Left forelimb (tissue), 1 donor: ENCODE data around the gene SEPTIN11.

Experiments
- DNase-seq: peaks from one replicate; pipeline ENCODE4 v3.0.0-alpha.2; 2018; ENCODE audit warnings: low spot score

Gene SEPTIN11

GRCh38 chr4:76949276-76950051 lies at the start of gene SEPTIN11:
SEPTIN11 (plus strand) TSS chr4:76949752; CDS start chr4:76949904, 152 bp downstream.
- DNase-seq = peak; percentile 97

- DNase-seq = no peak
Measured at GRCh38 chr4:76902233-76902890, 47.2 kb upstream of the SEPTIN11 start.

GRCh38 chr4:76904646-76905190 lies 44.8 kb upstream of the SEPTIN11 start:
- DNase-seq = no peak

DNA sequence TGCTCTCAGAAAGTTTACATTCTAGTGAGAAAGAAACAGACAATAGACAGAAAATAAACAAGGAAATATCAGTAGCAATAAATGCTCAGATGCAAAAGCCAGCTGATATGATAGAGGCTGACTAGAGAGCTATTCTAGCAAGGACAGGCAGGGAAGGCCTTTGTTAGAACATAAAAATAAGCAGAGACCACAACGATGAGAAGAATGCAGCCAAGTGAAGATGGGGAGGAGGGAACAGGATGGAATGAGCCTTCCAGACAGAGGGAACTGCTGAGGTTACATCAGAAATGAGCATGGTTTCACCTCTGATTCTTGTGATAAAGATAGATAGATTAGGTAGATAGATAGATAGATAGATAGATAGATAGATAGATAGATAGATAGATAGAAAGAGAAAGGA lies 44.0 kb upstream of the SEPTIN11 start:
- no peak for DNase-seq

DNA sequence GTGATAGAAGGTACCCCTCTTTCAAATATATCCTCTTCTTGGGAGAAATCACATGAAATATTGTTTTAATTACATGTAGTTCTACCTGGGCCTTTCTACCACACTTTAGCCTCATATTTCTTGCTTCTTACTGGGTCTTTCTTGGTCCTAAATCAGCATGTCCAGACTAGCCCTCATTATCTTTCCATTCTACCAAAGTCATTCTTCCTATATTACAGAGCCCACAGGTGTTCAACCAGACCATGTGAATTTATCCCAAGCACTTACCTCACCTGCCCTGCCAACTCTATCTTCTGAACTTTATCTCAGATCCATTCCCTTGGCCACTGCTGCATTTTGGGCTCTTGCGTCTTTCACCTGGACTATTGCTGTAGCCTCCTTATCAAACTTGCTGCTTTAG lies 39.8 kb upstream of the SEPTIN11 start:
- no peak for DNase-seq

- no peak for DNase-seq
Measured at GRCh38 chr4:76920715-76921114, 28.8 kb upstream of the SEPTIN11 start.

- DNase-seq = no peak
Measured at GRCh38 chr4:76923619-76924357, 25.8 kb upstream of the SEPTIN11 start.

- no peak for DNase-seq
Measured at GRCh38 chr4:76926841-76927240, 22.7 kb upstream of the SEPTIN11 start.

DNA sequence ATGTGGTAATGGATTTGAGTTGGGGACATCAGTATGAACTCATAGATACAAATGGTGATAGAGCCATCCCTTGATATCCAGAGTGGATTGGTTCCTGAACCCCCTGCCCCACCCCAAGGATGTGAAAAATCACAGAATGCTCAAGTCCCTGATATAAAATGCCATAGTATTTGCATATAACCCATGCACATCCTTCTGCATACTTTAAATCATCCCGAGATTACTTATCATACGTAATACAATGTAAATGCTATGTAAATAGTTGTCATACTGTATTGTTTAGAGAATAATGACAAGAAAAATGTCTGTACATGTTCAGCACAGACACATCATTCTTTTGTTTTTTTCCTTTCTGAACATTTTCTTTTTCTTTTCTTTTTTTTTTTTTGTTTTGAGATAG lies 18.9 kb upstream of the SEPTIN11 start:
- no peak for DNase-seq

GRCh38 chr4:76931087-76931486 lies 18.5 kb upstream of the SEPTIN11 start:
- no peak for DNase-seq

DNA sequence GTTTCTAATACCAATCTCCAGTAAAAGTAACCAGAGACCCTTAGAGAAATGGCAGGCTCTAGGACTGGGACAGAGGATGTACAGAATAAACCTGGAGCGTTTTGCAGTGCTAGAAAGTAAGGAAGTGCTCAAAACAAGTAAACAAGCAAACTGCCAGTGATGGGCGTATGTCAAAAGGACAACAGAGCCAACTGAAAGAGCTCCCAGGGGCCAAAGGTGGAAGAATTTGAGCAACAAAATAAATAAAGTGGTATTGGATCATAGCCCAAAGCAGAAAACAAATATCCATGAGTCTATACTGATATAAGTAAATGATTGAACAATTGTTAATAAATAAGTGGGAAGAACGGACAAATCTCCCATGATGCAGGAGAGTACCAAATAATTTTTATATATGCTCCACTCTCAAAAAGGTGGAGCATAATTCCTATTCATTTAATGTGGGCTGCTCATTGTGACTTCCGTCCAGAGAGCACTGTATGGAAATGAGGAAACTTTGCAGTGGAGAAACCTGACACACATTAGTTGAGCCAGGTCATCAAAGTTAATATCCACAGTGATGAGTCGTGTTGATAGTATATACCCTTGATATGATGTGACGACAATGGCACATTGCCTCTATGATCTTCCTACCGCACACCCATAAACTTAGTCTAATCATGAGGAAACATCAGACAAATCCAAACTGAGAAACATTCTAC lies 17.8 kb upstream of the SEPTIN11 start:
- no peak for DNase-seq

DNA sequence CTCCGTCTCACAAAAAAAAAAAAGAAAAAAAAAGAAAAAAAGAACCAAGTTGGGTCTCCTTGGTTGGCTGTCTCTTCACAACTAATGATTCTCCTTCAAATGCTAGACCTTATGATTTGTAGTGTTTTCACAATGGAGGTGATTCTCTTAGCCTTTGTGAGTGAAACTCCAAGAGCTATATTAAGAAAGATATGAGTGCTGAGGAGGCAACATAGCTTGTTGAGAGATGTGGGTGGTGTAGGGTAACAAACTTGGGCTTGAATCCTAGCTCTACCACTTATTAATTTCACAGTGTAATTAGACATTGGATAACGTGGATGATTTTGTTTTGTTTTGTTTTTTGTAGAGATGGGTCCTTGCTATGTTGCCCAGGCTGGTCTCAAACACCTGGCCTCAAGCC lies 10.4 kb upstream of the SEPTIN11 start:
- DNase-seq = no peak

DNA sequence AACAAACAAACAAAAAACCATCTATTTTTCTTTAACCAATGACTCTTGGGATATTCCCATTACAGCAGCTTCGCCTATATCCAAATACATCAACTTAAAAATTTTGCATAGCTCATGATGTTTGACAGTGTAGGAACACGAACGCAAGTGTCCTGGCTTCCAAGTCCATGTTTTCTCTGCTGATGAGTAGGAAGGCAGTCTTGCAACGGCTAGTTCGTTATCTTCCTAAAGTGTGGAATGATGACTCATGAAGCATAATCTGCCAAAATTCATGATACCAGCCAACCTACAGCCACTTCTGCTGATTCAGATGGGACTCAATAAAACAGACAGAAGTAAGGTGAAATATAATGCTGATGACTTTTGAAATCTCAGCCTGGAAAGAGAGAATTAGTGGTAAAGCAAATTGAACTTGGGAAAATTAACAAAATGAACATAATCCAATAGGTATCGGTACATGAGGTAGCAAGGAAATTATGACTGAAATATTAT lies 6.4 kb upstream of the SEPTIN11 start:
- DNase-seq = no peak

DNA sequence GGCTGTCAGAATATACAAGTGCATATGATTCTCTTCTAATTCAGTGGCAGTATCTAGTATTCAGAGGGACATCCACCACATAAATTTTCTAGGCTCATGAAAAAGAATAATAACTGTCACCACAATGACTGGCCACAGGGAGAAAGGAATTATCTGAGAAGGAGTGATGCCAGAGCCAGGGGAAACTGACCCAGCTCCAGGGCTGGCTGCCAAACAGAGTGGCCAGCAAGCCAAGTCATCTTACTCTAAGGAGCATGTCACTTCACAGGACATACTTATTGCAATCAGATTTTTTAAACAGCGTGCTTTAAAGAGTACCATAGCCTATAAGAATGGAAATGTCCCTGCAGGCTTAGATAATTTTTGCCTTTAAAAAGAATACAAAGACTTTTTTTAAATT lies 5.8 kb upstream of the SEPTIN11 start:
- no peak for DNase-seq

- DNase-seq = no peak
Measured at GRCh38 chr4:76947369-76947768, 2.2 kb upstream of the SEPTIN11 start.

- DNase-seq = no peak
Measured at GRCh38 chr4:76948443-76949275, 893 bp upstream of the SEPTIN11 start.

- DNase-seq = peak; percentile 77
Measured at GRCh38 chr4:76950052-76950955, 752 bp downstream of the SEPTIN11 start.

DNA sequence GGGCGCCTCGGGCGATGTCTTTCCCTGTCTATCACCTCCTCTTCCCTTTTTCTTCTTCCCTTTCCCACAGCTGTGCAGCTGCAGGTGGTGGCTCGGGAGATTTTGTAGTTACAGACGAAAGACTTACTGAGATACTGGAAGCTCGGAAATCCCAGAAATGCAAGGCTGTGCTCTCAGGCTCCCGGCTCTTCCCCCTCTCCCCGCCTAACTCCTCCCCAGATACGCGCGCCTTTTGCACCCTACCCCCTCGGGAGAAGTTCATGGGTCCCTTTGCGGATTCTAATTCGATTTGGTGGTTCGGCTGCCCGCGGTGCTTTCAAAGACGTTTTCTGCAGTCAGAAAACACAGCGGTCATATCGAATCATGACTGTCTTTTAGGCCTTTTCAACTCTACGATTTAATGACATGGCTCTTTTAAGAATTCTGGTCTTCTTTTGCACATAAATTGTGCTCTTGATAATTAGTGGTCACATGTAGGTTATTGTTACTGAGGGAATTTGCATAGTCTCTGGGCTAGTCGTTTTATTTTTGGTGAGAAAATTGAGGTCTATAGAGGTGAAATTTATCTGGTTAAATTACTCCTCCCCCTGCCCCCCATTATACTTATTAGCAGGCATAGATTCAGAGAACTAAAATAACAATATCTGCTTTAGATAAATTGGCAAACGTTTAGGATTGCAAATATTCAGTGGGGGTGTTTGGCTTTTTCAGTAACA lies 1.6 kb downstream of the SEPTIN11 start:
- no peak for DNase-seq

- no peak for DNase-seq
Measured at GRCh38 chr4:76951672-76952010, 2.1 kb downstream of the SEPTIN11 start.
